Neural cell (in vitro differentiated cells): ENCODE measurements around the gene RSPH1.

Source experiments
- EZH2 ChIP-seq: fragments of 200-600, 300-800 bp; shearing (Covaris generic), sonication (generic); IDR thresholded peaks from 2 replicates; pipeline ENCODE4 v1.6.1; 2014; ENCODE audit warnings: antibody characterized with exemption, low read length, borderline replicate concordance, mild to moderate bottlenecking; ENCODE audit not compliant: insufficient read depth, poor library complexity, severe bottlenecking
- TF ChIP-seq, protein P1 (sequence below): fragments of 450-650 bp; IDR thresholded peaks from 2 replicates; pipeline ENCODE4 v1.5.1; 2014; ENCODE audit warnings: antibody characterized with exemption, mild to moderate bottlenecking, moderate library complexity; ENCODE audit not compliant: poor library complexity, severe bottlenecking

DNA sequence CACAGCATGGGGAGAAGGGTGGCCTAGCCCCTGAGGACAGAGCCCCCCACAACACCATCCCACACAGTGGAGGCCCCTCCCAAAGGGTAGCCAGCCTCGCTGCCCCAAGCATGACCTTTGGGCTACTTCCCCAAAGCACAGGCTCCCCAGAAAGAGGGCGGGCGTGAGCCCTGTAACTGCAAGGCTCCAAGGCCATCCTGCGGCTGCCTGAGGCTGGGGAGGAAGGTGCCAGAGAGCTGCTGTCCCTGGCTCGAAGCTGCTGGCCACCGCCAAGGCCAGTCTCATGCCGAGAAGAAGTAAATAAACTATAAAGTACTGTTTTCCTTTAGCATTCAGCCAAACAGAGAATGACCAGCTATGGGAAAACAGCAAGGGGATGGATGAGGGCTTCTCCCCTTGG lies 64.8 kb downstream of the RSPH1 start:
- TF ChIP-seq, protein P1, sequence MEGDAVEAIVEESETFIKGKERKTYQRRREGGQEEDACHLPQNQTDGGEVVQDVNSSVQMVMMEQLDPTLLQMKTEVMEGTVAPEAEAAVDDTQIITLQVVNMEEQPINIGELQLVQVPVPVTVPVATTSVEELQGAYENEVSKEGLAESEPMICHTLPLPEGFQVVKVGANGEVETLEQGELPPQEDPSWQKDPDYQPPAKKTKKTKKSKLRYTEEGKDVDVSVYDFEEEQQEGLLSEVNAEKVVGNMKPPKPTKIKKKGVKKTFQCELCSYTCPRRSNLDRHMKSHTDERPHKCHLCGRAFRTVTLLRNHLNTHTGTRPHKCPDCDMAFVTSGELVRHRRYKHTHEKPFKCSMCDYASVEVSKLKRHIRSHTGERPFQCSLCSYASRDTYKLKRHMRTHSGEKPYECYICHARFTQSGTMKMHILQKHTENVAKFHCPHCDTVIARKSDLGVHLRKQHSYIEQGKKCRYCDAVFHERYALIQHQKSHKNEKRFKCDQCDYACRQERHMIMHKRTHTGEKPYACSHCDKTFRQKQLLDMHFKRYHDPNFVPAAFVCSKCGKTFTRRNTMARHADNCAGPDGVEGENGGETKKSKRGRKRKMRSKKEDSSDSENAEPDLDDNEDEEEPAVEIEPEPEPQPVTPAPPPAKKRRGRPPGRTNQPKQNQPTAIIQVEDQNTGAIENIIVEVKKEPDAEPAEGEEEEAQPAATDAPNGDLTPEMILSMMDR: no peak
- no peak for TF ChIP-seq EZH2
